Mucosa of descending colon (tissue), 3 donors: ENCODE measurements around the gene FYB2. TPM values are rescaled to one million over a fixed set of nuclear protein-coding genes. Genes with fewer than 3 reads are reported as not detected.

Experiments
- ATAC-seq: fragments of 200-7000 bp; cut with Tn5 transposase; one replicate; pipeline ENCODE4 v1.9.1; 2020; ENCODE audit warnings: mild to moderate bottlenecking, moderate library complexity
- DNase-seq, 3 donors: peaks; one replicate each; pipeline ENCODE4 v3.0.0-alpha.2; 2020
- H3K36me3 ChIP-seq: fragments of 200-600 bp; one replicate; pipeline ENCODE4 v1.8.0; 2021; ENCODE audit warnings: low read depth, mild to moderate bottlenecking
- H3K4me1 ChIP-seq: fragments of 200-600 bp; one replicate; pipeline ENCODE4 v1.8.0; 2021; ENCODE audit warnings: low read depth, mild to moderate bottlenecking
- H3K4me3 ChIP-seq: fragments of 200-600 bp; one replicate; pipeline ENCODE4 v1.8.0; 2021; ENCODE audit warnings: mild to moderate bottlenecking
- H3K9me3 ChIP-seq: fragments of 200-600 bp; one replicate; pipeline ENCODE4 v1.8.0; 2021; ENCODE audit warnings: mild to moderate bottlenecking
- intact Hi-C, 2 donors: fragments of 100-400 bp; cut with DNase I in 1 of 2; cut with micrococcal nuclease in 1 of 2; formaldehyde crosslinking; loops; one replicate each; pipeline versions ENCODE4 v1.11.0 to v1.11.1; 2022; cut with DNase I, micrococcal nuclease
- total RNA-seq, 3 donors: library from RNA; stranded (reverse); fragmentation: NEBNext Ultra II Directional in 2 of 3; extraction: Animal tissue kit (Norgen Biotek cat#: 25700) in 2 of 3; gene quantifications; one replicate each; pipeline versions ENCODE4 v1.2.1 to v1.2.4, GENCODE V29; 2021 to 2023
- TF ChIP-seq, protein P1 (sequence below): fragments of 200-600 bp; IDR thresholded peaks from one replicate; pipeline ENCODE4 v1.8.0; 2022; ENCODE audit warnings: antibody characterized with exemption, mild to moderate bottlenecking
- donor health status: DM: no; HTN: no; CAD: no; lungs with moderate emphysema.
- donor health status: DM: no; HTN: no; CAD: no.
- donor health status: DM: no; HTN: yes; CAD: no.

FYB2 gene
- total RNA-seq, 3 donors from 2014 or later: 0.90 to 3.0 (median 0.95) TPM

DNA sequence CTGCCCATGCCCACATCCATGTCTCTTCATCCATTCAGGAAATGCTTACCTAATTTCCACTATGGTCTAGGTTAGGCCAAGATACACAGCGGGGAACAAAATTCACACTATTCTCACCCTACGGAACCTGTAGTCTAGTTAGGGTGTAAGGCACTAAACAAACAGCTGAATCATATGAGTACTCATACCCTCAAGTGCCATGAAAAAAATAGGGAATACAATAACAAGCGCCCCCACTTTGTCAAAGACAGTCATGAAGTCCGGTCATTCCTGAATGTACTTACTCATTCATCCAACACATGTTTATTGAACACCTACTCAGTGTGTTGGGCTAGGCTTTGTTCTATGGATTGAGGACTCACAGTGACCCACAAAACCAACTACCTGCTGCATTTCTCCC, 6.2 kb upstream of the FYB2 start:
- TF ChIP-seq, protein P1, sequence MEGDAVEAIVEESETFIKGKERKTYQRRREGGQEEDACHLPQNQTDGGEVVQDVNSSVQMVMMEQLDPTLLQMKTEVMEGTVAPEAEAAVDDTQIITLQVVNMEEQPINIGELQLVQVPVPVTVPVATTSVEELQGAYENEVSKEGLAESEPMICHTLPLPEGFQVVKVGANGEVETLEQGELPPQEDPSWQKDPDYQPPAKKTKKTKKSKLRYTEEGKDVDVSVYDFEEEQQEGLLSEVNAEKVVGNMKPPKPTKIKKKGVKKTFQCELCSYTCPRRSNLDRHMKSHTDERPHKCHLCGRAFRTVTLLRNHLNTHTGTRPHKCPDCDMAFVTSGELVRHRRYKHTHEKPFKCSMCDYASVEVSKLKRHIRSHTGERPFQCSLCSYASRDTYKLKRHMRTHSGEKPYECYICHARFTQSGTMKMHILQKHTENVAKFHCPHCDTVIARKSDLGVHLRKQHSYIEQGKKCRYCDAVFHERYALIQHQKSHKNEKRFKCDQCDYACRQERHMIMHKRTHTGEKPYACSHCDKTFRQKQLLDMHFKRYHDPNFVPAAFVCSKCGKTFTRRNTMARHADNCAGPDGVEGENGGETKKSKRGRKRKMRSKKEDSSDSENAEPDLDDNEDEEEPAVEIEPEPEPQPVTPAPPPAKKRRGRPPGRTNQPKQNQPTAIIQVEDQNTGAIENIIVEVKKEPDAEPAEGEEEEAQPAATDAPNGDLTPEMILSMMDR: no peak
- intact Hi-C loops: no loop called here
- Histone ChIP-seq H3K4me1 (no peaks in the 10 kb centered on the region), H3K36me3 (no peaks in the 10 kb centered on the region), H3K9me3 (no peaks in the 10 kb centered on the region), H3K4me3 (no peak overlapping the region)
- ATAC-seq: no peak
- no peak for DNase-seq

DNA sequence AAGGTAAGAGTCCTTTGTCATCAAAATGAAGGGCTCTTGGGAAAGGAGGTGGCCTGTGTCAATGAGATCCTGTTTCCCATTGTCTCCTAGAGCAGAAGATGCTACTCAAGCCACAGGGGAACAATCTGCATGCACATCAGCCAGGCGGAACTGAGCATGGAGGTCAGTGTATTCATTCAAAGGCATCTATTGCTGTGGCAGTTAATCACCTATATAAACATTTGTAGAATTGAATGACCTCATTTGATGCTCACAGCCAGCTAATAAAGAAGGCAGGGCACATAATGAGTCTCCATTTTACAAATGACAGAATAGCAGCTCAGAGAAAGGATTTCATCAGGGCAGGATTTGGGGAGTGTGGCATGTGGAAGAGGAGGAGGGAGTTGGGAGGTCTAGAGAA, 5.7 kb upstream of the FYB2 start:
- intact Hi-C loops: no loop called here
- TF ChIP-seq, protein P1: no peak
- no peak for ATAC-seq

DNA sequence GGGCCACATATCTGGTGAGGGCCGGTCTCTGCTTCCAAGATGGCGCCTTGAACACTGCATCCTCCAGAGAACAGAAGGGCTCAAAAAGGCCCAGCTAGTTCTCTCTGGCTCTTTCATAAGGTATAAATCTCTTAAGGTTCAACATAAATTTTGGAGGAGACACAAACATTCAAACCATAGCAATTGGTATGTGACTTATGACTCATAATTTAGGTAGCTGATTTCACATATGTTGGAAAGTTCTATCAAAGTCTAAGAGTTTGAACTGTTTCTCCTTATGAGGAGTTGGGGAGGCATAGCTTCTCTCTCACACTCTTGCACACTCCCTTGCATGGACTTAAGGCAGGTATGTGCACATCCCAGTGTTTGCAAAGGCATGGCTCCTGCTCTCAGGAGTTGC, 5.1 kb upstream of the FYB2 start:
- TF ChIP-seq, protein P1: no peak
- Histone ChIP-seq H3K9me3 (no peaks in the 10 kb centered on the region), H3K36me3 (no peaks in the 10 kb centered on the region), H3K4me3 (no peak overlapping the region), H3K4me1 (no peaks in the 10 kb centered on the region)
- intact Hi-C loops: no loop called here
- no peak for DNase-seq
- ATAC-seq: no peak

More for the DNA sequence above, 5.7 kb upstream of the FYB2 start:
- Histone ChIP-seq H3K36me3 (no peaks in the 10 kb centered on the region), H3K9me3 (no peaks in the 10 kb centered on the region), H3K4me3 (no peak overlapping the region), H3K4me1 (no peaks in the 10 kb centered on the region)
- no peak for DNase-seq

DNA sequence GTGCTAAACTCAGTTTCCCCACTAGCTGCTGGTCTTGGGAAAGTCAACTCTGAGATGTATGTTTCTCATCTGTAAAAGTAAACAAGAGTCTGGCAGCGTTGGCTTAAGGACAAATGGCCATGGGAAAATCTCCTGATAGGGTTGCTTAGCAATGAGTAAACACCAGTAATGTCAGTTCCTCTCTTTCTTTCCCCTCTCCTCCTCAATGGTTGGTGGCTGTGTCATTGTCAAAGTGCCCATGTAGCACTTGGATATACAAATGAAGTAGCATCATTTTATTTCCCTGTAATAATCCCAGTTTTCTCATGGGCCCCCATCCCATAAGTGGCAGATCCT, 2.2 kb upstream of the FYB2 start:
- H3K9me3 ChIP-seq: no peaks in the 10 kb centered on the region
- H3K4me3 ChIP-seq: no peak overlapping the region
- DNase-seq (no peak), ATAC-seq (no peak)
- H3K4me1 ChIP-seq: peaks cover 8% of the 10 kb centered on the region
- intact Hi-C loops: no loop called here
- TF ChIP-seq, protein P1: no peak
- no peaks in the 10 kb centered on the region for H3K36me3 ChIP-seq

DNA sequence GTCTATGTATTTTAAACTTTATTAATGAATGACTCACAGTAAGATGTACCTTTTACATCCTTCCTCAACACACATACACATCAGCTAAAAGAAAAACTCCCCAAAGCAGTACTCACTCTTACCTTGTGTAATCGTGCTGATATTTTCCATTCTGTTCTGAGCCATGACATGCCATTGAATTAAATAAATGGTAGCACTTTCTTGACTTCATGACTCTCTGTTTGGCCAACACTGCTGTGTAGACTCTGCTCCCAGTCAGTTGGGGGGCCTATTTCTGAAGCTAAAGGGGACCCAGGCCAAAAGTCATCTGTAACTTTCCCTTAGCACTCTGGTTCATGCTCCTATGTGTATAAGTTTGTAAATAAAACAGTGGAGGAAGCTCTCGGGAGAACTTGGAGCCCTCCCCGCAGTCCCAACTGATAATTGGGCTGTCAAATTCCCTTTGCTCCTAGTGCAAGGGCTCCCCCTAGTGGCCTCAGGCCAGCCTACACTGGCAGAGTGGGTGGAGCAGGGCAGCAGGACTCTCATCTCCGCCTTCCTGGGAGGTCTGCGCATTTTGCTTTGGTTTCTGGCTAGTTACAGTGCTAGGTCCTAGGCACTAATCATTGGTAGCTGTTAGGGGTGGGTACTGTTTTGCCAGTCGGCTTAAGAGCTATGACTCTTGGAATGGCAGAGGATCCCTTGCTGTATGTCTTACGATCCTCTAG, 1.7 kb upstream of the FYB2 start:
- TF ChIP-seq, protein P1: peak; percentile 85
- Histone ChIP-seq H3K4me1 (peaks cover 8% of the 10 kb centered on the region), H3K36me3 (no peaks in the 10 kb centered on the region), H3K4me3 (no peak overlapping the region), H3K9me3 (no peaks in the 10 kb centered on the region)
- intact Hi-C loops: no loop called here
- DNase-seq (peak; percentile 71 to 93 (median 88)), ATAC-seq (peak; percentile 83)
